Measurements from ENCODE around the gene SIVA1.

SIVA1 gene

DNA sequence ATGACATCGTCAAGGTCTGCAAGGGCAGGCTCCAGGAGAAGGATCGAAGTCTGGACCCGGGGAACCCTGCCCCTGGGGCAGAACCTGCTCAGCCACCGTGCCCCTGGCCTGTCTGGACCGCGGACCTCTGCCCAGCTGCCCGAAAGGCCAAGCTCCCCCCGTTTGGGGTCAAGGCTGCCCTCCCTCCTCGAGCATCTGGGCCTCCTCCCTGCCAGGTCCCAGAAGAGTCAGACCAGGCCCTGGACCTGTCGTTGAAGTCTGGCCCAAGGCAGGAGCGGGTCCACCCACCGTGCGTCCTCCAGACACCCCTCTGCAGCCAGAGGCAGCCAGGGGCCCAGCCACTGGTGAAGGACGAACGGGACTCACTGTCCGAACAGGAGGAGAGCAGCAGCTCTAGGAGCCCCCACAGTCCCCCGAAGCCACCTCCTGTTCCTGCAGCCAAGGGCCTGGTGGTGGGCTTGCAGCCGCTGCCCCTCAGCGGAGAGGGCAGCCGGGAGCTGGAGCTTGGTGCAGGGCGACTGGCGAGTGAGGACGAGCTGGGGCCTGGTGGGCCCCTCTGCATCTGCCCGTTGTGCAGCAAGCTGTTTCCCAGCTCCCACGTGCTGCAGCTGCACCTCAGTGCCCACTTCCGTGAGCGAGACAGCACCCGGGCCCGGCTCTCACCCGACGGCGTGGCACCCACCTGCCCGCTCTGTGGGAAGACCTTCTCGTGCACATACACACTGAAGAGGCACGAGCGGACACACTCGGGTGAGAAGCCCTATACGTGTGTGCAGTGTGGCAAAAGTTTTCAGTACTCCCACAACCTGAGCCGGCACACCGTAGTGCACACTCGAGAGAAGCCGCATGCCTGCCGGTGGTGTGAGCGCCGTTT is 48.8 kb downstream of the SIVA1 start:
- Histone ChIP-seq H3K36me3 (ENCODE audit: control insufficient read depth, insufficient read depth, low read length) (no peaks in the 10 kb centered on the region), H3K27me3 (replicated peaks; ENCODE audit: control insufficient read depth, insufficient read depth, low read length) (peaks cover 1% of the 10 kb centered on the region; the same call in 1 of the 2 replicates), H3K4me3 (replicated peaks; ENCODE audit: low read depth, low read length) (peak overlapping the region; percentile 71)
- TF ChIP-seq, protein P1, sequence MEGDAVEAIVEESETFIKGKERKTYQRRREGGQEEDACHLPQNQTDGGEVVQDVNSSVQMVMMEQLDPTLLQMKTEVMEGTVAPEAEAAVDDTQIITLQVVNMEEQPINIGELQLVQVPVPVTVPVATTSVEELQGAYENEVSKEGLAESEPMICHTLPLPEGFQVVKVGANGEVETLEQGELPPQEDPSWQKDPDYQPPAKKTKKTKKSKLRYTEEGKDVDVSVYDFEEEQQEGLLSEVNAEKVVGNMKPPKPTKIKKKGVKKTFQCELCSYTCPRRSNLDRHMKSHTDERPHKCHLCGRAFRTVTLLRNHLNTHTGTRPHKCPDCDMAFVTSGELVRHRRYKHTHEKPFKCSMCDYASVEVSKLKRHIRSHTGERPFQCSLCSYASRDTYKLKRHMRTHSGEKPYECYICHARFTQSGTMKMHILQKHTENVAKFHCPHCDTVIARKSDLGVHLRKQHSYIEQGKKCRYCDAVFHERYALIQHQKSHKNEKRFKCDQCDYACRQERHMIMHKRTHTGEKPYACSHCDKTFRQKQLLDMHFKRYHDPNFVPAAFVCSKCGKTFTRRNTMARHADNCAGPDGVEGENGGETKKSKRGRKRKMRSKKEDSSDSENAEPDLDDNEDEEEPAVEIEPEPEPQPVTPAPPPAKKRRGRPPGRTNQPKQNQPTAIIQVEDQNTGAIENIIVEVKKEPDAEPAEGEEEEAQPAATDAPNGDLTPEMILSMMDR (IDR thresholded peaks at IDR 0.05; ENCODE audit: insufficient read depth, low read length, poor library complexity, severe bottlenecking) = no peak
- no peak for DNase-seq (ENCODE audit: extremely low read depth, insufficient read length)

DNA sequence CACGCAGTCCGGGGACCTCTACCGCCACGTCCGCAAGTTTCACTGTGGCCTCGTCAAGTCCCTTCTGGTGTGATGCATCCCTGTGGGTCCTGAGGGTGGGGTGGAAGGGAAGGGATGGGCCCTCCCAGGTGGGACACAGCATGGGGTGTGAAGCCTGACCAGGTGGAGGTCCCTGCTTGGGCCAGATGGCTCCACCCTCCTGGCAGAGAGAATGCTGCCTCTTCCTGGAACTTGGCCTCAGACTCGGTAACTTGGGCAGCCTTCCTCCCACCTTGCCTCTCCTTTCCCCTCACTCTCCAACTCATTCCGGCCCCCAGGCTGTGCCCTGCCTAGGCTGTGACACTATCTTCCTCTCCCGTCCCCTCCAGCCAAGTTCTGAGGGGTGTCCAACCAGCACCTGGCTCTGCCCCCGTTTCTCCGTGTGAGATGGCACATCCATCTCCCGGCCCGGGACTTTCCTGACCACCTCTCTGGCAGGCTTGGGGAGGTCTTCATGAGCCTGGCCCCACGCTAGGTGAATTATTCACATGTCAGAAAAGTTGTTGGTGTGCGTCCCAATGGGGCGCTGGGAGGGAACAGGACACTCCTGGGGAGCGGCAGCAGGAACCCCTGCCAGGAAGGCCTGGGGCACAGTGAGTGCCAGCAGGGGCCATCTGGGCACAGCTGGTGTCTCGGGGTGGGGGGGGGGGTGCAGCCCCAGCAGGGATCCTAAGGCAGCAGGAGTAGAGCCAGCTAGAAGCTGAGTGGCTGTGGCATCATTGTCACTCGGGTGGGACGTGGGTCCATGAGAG is 49.6 kb downstream of the SIVA1 start:
- H3K4me3 ChIP-seq (replicated peaks; ENCODE audit: low read depth, low read length) = no peak overlapping the region
- TF ChIP-seq, protein P1 (IDR thresholded peaks at IDR 0.05; ENCODE audit: insufficient read depth, low read length, poor library complexity, severe bottlenecking) = no peak

DNA sequence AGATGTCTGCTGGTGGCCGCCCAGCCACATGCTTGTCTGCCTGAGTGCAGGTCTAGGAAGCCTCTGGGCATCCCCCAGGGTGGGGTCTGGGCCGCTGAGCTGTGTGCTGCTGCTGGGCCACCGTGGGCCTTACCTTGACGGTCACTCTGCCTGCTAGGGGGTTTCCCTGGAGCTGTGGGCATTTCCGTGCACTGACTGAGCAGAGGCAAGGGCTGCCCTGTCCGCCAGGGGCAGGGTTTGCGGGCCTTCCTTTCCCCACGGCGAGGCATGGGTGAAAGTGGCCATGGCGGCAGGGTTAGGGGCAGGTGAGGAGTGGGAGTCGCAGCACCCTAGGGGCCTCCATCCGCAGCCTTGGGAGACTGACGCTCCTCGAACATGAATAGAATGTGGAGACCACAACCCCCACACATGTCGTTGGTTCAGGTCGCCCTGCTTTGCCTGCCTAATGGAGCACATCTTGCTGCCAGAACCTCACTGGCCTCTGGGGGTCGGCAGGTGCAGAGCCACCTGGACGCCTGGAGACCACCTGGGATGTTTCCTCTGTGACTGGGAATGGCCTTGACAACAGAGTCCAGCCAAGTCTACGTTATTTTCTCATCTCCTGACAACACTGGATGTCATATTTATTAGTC is 50.4 kb downstream of the SIVA1 start:
- DNase-seq (ENCODE audit: extremely low read depth, insufficient read length) = no peak
- Histone ChIP-seq H3K27me3 (replicated peaks; ENCODE audit: control insufficient read depth, insufficient read depth, low read length) (no peaks in the 10 kb centered on the region; the same call in 1 of the 2 replicates), H3K4me3 (replicated peaks; ENCODE audit: low read depth, low read length) (no peak overlapping the region)

More for the DNA sequence above, 49.6 kb downstream of the SIVA1 start:
- Histone ChIP-seq H3K36me3 (ENCODE audit: control insufficient read depth, insufficient read depth, low read length) (no peaks in the 10 kb centered on the region), H3K27me3 (replicated peaks; ENCODE audit: control insufficient read depth, insufficient read depth, low read length) (no peaks in the 10 kb centered on the region; the same call in 1 of the 2 replicates)
- no peak for DNase-seq (ENCODE audit: extremely low read depth, insufficient read length)

DNA sequence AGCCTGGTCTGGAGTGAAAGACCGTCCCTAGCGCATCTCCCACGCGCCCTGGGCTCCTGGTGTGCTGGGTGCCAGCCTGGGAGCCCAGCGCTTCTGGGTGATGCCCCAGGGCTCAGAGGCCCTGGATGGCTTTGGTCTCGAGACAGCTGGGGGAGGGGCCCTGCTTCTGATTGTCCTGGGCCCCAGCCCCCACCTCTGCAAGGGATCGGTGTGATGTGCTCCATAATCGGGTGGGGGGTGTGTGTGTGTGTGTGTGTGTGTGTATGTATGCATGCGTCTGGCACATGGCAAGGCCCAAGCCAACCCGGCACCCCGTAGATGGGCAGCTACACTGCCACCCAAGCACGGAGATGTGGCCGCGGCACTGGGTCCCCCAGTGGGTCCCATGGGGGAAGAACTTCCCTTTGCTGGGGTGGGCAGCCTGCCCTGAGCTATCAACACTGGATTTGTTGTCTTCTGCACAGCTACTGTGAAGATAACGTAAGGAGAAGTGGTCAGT is 51.0 kb downstream of the SIVA1 start:
- no peak overlapping the region for H3K4me3 ChIP-seq (replicated peaks; ENCODE audit: low read depth, low read length)
- DNase-seq (ENCODE audit: extremely low read depth, insufficient read length) = no peak
- H3K36me3 ChIP-seq (ENCODE audit: control insufficient read depth, insufficient read depth, low read length) = no peaks in the 10 kb centered on the region
- TF ChIP-seq, protein P1 (IDR thresholded peaks at IDR 0.05; ENCODE audit: insufficient read depth, low read length, poor library complexity, severe bottlenecking) = no peak
- H3K27me3 ChIP-seq (replicated peaks; ENCODE audit: control insufficient read depth, insufficient read depth, low read length) = no peaks in the 10 kb centered on the region

More for the DNA sequence above, 50.4 kb downstream of the SIVA1 start:
- TF ChIP-seq, protein P1 (IDR thresholded peaks at IDR 0.05; ENCODE audit: insufficient read depth, low read length, poor library complexity, severe bottlenecking) = no peak
- H3K36me3 ChIP-seq (ENCODE audit: control insufficient read depth, insufficient read depth, low read length) = no peaks in the 10 kb centered on the region

DNA sequence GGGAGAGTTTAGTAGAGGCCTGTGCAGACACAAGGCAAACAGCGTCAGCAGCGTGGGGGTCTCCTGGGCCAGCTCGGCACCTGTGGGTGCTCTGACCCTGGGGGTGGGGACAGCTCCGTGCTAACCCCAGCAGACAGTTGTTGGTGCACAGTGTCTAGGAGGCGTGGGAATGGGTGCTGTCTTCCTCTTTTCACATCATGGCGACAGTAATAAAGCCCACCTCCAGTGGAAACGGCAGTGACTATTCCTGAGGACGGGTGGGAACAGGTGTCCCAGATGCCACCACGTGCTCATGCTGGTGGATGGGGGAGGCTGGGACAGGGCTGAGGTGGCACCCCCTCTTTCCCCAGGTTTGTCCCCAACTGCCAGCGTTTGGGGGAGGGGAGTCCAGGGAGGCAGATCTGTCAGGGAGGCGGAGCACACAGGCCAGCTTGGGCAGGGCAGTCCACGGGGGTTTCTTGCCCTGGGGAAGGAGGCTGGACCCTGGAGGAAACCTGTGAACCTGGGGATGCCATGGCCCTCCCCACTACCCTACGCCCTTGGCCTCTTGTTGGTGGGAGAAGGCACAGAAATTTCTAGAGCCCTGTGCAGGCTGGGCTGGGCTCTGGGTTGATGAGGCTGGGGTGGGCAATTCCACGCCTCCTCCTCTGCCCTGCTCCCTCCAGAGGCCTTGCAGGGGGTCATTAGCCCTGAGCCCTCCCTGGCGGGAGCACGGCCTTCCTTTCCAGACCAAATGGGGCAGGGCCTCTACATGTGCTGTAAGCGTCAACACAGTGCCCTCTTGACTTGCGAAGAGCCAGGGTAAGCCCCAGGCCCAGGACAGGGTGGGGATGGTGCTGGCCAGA is 51.8 kb downstream of the SIVA1 start:
- no peak overlapping the region for H3K4me3 ChIP-seq (replicated peaks; ENCODE audit: low read depth, low read length)
- DNase-seq (ENCODE audit: extremely low read depth, insufficient read length) = no peak
- H3K27me3 ChIP-seq (replicated peaks; ENCODE audit: control insufficient read depth, insufficient read depth, low read length) = no peaks in the 10 kb centered on the region
- no peaks in the 10 kb centered on the region for H3K36me3 ChIP-seq (ENCODE audit: control insufficient read depth, insufficient read depth, low read length)
- TF ChIP-seq, protein P1 (IDR thresholded peaks at IDR 0.05; ENCODE audit: insufficient read depth, low read length, poor library complexity, severe bottlenecking) = no peak
